Memory B cell (primary cell): ENCODE measurements around the gene IQCN.

Experiments used
- ATAC-seq: fragments of 150-1000 bp; cut with Tn5 transposase; 2 replicates; pipeline ENCODE4 v1.10.0; 2021; ENCODE audit warnings: low read depth, mild to moderate bottlenecking, moderate library complexity
- DNase-seq, 2 donors: peaks; one replicate each; pipeline ENCODE4 v3.0.0; 2022; ENCODE audit warnings: low spot score in 2 of 2
- H3K27ac Mint-ChIP-seq: one replicate; pipeline ENCODE4 v1.8.0; 2022; ENCODE audit warnings: mild to moderate bottlenecking, moderate library complexity, mixed read lengths
- H3K27me3 Mint-ChIP-seq: one replicate; pipeline ENCODE4 v1.8.0; 2022; ENCODE audit warnings: mixed read lengths
- H3K36me3 Mint-ChIP-seq: one replicate; pipeline ENCODE4 v1.8.0; 2022; ENCODE audit warnings: mild to moderate bottlenecking, mixed read lengths
- H3K4me1 Mint-ChIP-seq: one replicate; pipeline ENCODE4 v1.8.0; 2022; ENCODE audit warnings: mixed read lengths
- H3K4me3 Mint-ChIP-seq: one replicate; pipeline ENCODE4 v1.8.0; 2022; ENCODE audit warnings: mild to moderate bottlenecking, moderate library complexity, mixed read lengths
- H3K9me3 Mint-ChIP-seq: one replicate; pipeline ENCODE4 v1.8.0; 2022; ENCODE audit warnings: mixed read lengths

Gene IQCN

GRCh38 chr19:18309525-18310064 is 35.3 kb upstream of the IQCN start:
- no peaks in the 10 kb centered on the region for H3K9me3 Mint-ChIP-seq
- ATAC-seq: no peak
- H3K4me1 Mint-ChIP-seq: peaks cover 23% of the 10 kb centered on the region
- no peak overlapping the region for H3K27ac Mint-ChIP-seq
- H3K36me3 Mint-ChIP-seq: peaks cover 3% of the 10 kb centered on the region
- no peaks in the 10 kb centered on the region for H3K27me3 Mint-ChIP-seq
- no peak for DNase-seq
- no peak overlapping the region for H3K4me3 Mint-ChIP-seq

GRCh38 chr19:18308948-18309325 is 34.7 kb upstream of the IQCN start:
- DNase-seq: no peak
- H3K9me3 Mint-ChIP-seq: no peaks in the 10 kb centered on the region
- H3K27ac Mint-ChIP-seq: no peak overlapping the region
- no peak overlapping the region for H3K4me3 Mint-ChIP-seq
- ATAC-seq: no peak
- H3K36me3 Mint-ChIP-seq: peaks cover 3% of the 10 kb centered on the region
- no peaks in the 10 kb centered on the region for H3K27me3 Mint-ChIP-seq
- H3K4me1 Mint-ChIP-seq: peaks cover 29% of the 10 kb centered on the region

GRCh38 chr19:18308051-18308947 is 34.0 kb upstream of the IQCN start:
- H3K27ac Mint-ChIP-seq: peak overlapping the region; percentile 96
- H3K9me3 Mint-ChIP-seq: no peaks in the 10 kb centered on the region
- no peaks in the 10 kb centered on the region for H3K27me3 Mint-ChIP-seq
- no peak overlapping the region for H3K4me3 Mint-ChIP-seq
- DNase-seq (no peak), ATAC-seq (no peak)
- H3K4me1 Mint-ChIP-seq: peaks cover 33% of the 10 kb centered on the region
- peaks cover 3% of the 10 kb centered on the region for H3K36me3 Mint-ChIP-seq

- peak in 1 of 2 donors; percentile 52 for DNase-seq
- no peaks in the 10 kb centered on the region for H3K9me3 Mint-ChIP-seq
- H3K27me3 Mint-ChIP-seq: no peaks in the 10 kb centered on the region
- H3K27ac Mint-ChIP-seq: peak overlapping the region; percentile 96
- H3K4me1 Mint-ChIP-seq: peaks cover 33% of the 10 kb centered on the region
- peak; percentile 37 for ATAC-seq
- H3K4me3 Mint-ChIP-seq: peak overlapping the region; percentile 84
- peaks cover 1% of the 10 kb centered on the region for H3K36me3 Mint-ChIP-seq
Observed at GRCh38 chr19:18307271-18307681, 33.0 kb upstream of the IQCN start.

GRCh38 chr19:18306888-18307260 is 32.6 kb upstream of the IQCN start:
- peak overlapping the region; percentile 96 for H3K27ac Mint-ChIP-seq
- no peaks in the 10 kb centered on the region for H3K27me3 Mint-ChIP-seq

GRCh38 chr19:18306209-18306887 is 32.1 kb upstream of the IQCN start:
- ATAC-seq: no peak
- Mint-ChIP-seq H3K27ac (peak overlapping the region; percentile 96), H3K36me3 (peaks cover 1% of the 10 kb centered on the region), H3K4me1 (peaks cover 33% of the 10 kb centered on the region), H3K9me3 (no peaks in the 10 kb centered on the region), H3K27me3 (no peaks in the 10 kb centered on the region), H3K4me3 (peak overlapping the region; percentile 84)
- DNase-seq: no peak

More at GRCh38 chr19:18306888-18307260, 32.6 kb upstream of the IQCN start:
- Mint-ChIP-seq H3K4me3 (peak overlapping the region; percentile 84), H3K9me3 (no peaks in the 10 kb centered on the region), H3K36me3 (peaks cover 1% of the 10 kb centered on the region), H3K4me1 (peaks cover 33% of the 10 kb centered on the region)
- DNase-seq (no peak), ATAC-seq (peak; percentile 28)

GRCh38 chr19:18304458-18305310 is 30.4 kb upstream of the IQCN start:
- Mint-ChIP-seq H3K4me3 (peak overlapping the region; percentile 85), H3K36me3 (peaks cover 1% of the 10 kb centered on the region)

GRCh38 chr19:18304208-18304457 is 29.9 kb upstream of the IQCN start:
- Mint-ChIP-seq H3K27me3 (no peaks in the 10 kb centered on the region), H3K4me1 (peaks cover 33% of the 10 kb centered on the region)
- ATAC-seq: no peak

More at GRCh38 chr19:18304458-18305310, 30.4 kb upstream of the IQCN start:
- DNase-seq (peak; percentile 73 to 76), ATAC-seq (peak; percentile 69)
- Mint-ChIP-seq H3K27ac (peak overlapping the region; percentile 96), H3K9me3 (no peaks in the 10 kb centered on the region), H3K27me3 (no peaks in the 10 kb centered on the region), H3K4me1 (peaks cover 33% of the 10 kb centered on the region)

GRCh38 chr19:18301718-18302111 is 27.5 kb upstream of the IQCN start:
- no peak overlapping the region for H3K27ac Mint-ChIP-seq
- DNase-seq (no peak), ATAC-seq (no peak)
- H3K4me3 Mint-ChIP-seq: no peak overlapping the region
- H3K4me1 Mint-ChIP-seq: peaks cover 23% of the 10 kb centered on the region
- H3K36me3 Mint-ChIP-seq: no peaks in the 10 kb centered on the region
- no peaks in the 10 kb centered on the region for H3K9me3 Mint-ChIP-seq
- H3K27me3 Mint-ChIP-seq: no peaks in the 10 kb centered on the region

More at GRCh38 chr19:18304208-18304457, 29.9 kb upstream of the IQCN start:
- no peak for DNase-seq
- no peaks in the 10 kb centered on the region for H3K9me3 Mint-ChIP-seq
- H3K36me3 Mint-ChIP-seq: peaks cover 1% of the 10 kb centered on the region
- H3K27ac Mint-ChIP-seq: peak overlapping the region; percentile 96
- peak overlapping the region; percentile 85 for H3K4me3 Mint-ChIP-seq

GRCh38 chr19:18300930-18301717 is 26.9 kb upstream of the IQCN start:
- H3K27ac Mint-ChIP-seq: no peak overlapping the region
- H3K9me3 Mint-ChIP-seq: no peaks in the 10 kb centered on the region
- DNase-seq: no peak
- H3K27me3 Mint-ChIP-seq: no peaks in the 10 kb centered on the region
- no peaks in the 10 kb centered on the region for H3K36me3 Mint-ChIP-seq
- H3K4me3 Mint-ChIP-seq: no peak overlapping the region
- no peak for ATAC-seq
- H3K4me1 Mint-ChIP-seq: peaks cover 18% of the 10 kb centered on the region

GRCh38 chr19:18299654-18300053 is 25.4 kb upstream of the IQCN start:
- Mint-ChIP-seq H3K4me3 (no peak overlapping the region), H3K36me3 (peaks cover 2% of the 10 kb centered on the region), H3K27ac (no peak overlapping the region), H3K4me1 (peaks cover 26% of the 10 kb centered on the region), H3K27me3 (no peaks in the 10 kb centered on the region), H3K9me3 (peaks cover 2% of the 10 kb centered on the region)
- ATAC-seq (no peak), DNase-seq (no peak)

GRCh38 chr19:18298601-18299000 is 24.3 kb upstream of the IQCN start:
- Mint-ChIP-seq H3K27me3 (no peaks in the 10 kb centered on the region), H3K27ac (no peak overlapping the region), H3K4me3 (no peak overlapping the region), H3K36me3 (peaks cover 2% of the 10 kb centered on the region), H3K4me1 (peaks cover 23% of the 10 kb centered on the region), H3K9me3 (peaks cover 2% of the 10 kb centered on the region)
- no peak for ATAC-seq
- no peak for DNase-seq

- no peaks in the 10 kb centered on the region for H3K27me3 Mint-ChIP-seq
- H3K4me1 Mint-ChIP-seq: peaks cover 29% of the 10 kb centered on the region
- peaks cover 2% of the 10 kb centered on the region for H3K36me3 Mint-ChIP-seq
- no peak for ATAC-seq
- H3K4me3 Mint-ChIP-seq: no peak overlapping the region
- DNase-seq: no peak
- peaks cover 2% of the 10 kb centered on the region for H3K9me3 Mint-ChIP-seq
- peak overlapping the region; percentile 93 for H3K27ac Mint-ChIP-seq
Observed at GRCh38 chr19:18297308-18297707, 23.1 kb upstream of the IQCN start.
